Mucosa of stomach (tissue), 1 donor: ENCODE measurements around the gene AGPAT4.
"Not testable (repeated sequence)": the region's sequence is repeated elsewhere in the genome, so short reads cannot be mapped to it uniquely, and the experiment has no call there.

Experiments used
- H3K27me3 ChIP-seq: one replicate; pipeline ENCODE4 v1.7.0; 2013; ENCODE audit warnings: mild to moderate bottlenecking, low read length; ENCODE audit not compliant: control insufficient read depth, insufficient read depth
- H3K36me3 ChIP-seq: one replicate; pipeline ENCODE4 v1.7.0; 2013; ENCODE audit warnings: low read length; ENCODE audit not compliant: control insufficient read depth, insufficient read depth
- H3K4me1 ChIP-seq: one replicate; pipeline ENCODE4 v1.7.0; 2013; ENCODE audit warnings: mild to moderate bottlenecking, low read length; ENCODE audit not compliant: control insufficient read depth, insufficient read depth
- H3K4me3 ChIP-seq: one replicate; pipeline ENCODE4 v1.7.0; 2013; ENCODE audit warnings: low read length
- H3K9ac ChIP-seq: one replicate; pipeline ENCODE4 v1.7.0; 2013; ENCODE audit warnings: mild to moderate bottlenecking, low read length, moderate library complexity
- H3K9me3 ChIP-seq: one replicate; pipeline ENCODE4 v1.7.0; 2013; ENCODE audit warnings: mild to moderate bottlenecking, low read length, moderate library complexity; ENCODE audit not compliant: control insufficient read depth
- donor health status: Pancreatic carcinoma.

Gene AGPAT4

DNA sequence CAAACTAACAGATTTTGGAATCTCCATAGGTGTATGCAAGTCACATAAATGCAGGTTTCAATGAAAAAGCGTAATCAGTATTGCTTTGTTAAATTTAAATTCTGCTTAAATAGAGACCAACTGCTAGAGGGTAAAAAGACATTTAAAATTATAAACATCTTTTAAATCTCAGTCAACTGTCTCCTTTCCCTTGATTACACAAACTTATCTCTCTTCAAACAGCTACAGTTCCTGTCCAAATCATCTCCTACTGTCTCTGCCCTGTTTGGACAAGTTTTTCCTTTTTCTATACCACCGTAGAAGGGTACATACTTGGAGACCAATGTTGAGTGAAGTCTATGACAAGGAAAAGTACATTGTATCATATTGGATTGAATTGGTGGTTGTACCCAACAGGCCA, 43.5 kb downstream of the AGPAT4 start:
- Histone ChIP-seq H3K9ac (no peak overlapping the region), H3K4me3 (no peak overlapping the region), H3K9me3 (no peaks in the 10 kb centered on the region), H3K27me3 (no peaks in the 10 kb centered on the region), H3K36me3 (no peaks in the 10 kb centered on the region), H3K4me1 (peaks cover 16% of the 10 kb centered on the region)

GRCh38 chr6:161228921-161229591, 44.8 kb downstream of the AGPAT4 start:
- H3K4me3 ChIP-seq = no peak overlapping the region
- no peaks in the 10 kb centered on the region for H3K27me3 ChIP-seq
- H3K36me3 ChIP-seq = no peaks in the 10 kb centered on the region
- H3K4me1 ChIP-seq = peaks cover 16% of the 10 kb centered on the region
- H3K9ac ChIP-seq = no peak overlapping the region
- no peaks in the 10 kb centered on the region for H3K9me3 ChIP-seq

DNA sequence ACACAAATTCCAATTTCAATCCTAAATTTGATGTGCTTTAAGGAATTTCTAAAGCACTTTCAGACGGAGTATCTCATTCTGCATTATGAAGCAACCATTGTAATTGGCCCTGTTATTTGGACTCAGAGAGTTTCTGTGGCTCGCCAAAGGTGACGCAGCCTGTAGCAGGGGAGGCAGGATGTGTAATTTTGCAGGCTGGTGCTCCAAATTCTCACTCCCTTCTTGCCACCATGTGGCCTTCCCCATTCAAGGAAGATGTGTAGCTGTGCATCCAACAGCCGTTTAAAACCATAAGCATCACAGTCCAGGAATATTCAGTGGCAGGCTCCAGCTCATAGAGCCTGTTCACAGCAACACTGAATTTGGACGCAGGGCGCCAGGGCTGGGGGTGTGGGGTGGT, 45.8 kb downstream of the AGPAT4 start:
- H3K27me3 ChIP-seq = no peaks in the 10 kb centered on the region
- no peaks in the 10 kb centered on the region for H3K9me3 ChIP-seq
- H3K4me1 ChIP-seq = peaks cover 16% of the 10 kb centered on the region
- H3K4me3 ChIP-seq = no peak overlapping the region
- no peaks in the 10 kb centered on the region for H3K36me3 ChIP-seq
- H3K9ac ChIP-seq = no peak overlapping the region

DNA sequence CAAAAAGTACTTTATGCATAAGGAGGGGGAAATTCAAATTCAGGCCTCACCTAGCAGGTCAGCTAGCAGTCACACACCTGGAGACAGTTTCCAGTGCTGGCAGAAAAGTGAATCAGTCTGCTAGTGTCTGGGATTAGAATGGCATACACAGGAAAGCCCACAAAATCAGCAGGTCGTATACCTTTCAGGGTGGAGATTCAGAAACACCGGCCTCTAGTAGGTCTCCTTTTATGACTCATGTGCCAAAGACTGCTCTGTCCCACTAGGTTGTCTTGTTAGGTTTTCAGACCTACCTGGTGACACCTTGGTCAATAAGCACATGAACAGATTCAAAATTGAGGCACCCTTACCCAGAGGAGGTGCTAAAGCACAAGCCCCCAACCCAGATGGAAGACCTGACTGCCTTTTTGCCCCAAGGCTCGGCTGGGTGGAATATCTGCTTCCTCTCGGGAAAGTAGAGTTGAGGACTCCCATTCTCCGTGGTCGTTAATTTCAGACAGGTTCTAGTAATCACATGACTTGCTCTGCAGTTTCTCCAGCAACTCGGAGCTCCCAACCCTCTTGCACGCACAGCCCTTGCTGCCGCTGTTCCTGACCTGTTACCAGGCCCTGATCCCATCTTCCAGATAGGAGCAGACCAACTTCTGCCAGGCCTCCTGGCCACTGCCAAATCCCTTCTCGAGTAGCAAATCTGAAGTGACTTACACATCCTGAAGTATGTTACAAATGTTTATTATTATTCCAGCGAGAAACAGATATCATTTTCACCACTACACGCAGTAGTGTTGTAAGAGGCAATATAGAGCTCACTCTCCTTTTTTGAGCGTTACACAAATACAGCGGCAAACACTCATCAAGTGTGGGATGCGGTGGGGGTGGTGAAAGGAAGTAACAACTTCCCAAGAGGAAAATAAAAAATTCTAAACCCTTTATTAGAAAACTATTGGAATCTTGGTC, 46.6 kb downstream of the AGPAT4 start:
- H3K4me3 ChIP-seq = no peak overlapping the region
- no peaks in the 10 kb centered on the region for H3K36me3 ChIP-seq
- H3K27me3 ChIP-seq = no peaks in the 10 kb centered on the region
- H3K4me1 ChIP-seq = peaks cover 16% of the 10 kb centered on the region
- H3K9ac ChIP-seq = no peak overlapping the region
- H3K9me3 ChIP-seq = no peaks in the 10 kb centered on the region

- peaks cover 16% of the 10 kb centered on the region for H3K4me1 ChIP-seq
- H3K9ac ChIP-seq = no peak overlapping the region
- no peaks in the 10 kb centered on the region for H3K27me3 ChIP-seq
- H3K4me3 ChIP-seq = no peak overlapping the region
- no peaks in the 10 kb centered on the region for H3K9me3 ChIP-seq
- H3K36me3 ChIP-seq = no peaks in the 10 kb centered on the region
Measured at GRCh38 chr6:161226009-161226964, 47.6 kb downstream of the AGPAT4 start.

DNA sequence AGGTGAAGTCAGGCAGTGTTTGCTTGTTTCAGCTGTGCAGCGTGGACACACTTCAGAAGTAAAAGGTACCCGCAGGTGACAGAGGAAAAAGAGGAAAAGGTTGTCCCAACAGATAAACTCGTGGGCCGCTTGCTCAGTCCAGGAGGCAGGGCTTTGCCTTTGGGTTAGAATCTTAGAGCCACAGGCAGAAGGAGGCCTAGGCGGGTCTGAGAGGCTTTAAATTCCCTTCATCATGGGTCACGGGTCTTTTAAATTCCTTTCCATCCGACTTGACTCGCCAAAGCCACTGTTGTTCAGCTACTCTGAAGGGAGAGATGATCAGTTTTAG, 48.2 kb downstream of the AGPAT4 start:
- no peak overlapping the region for H3K4me3 ChIP-seq
- H3K9me3 ChIP-seq = no peaks in the 10 kb centered on the region
- H3K9ac ChIP-seq = no peak overlapping the region
- H3K36me3 ChIP-seq = no peaks in the 10 kb centered on the region
- H3K27me3 ChIP-seq = peaks cover 3% of the 10 kb centered on the region
- H3K4me1 ChIP-seq = peaks cover 16% of the 10 kb centered on the region

GRCh38 chr6:161224951-161225680, 48.7 kb downstream of the AGPAT4 start:
- H3K27me3 ChIP-seq, H3K9ac ChIP-seq, H3K4me3 ChIP-seq, H3K36me3 ChIP-seq, H3K9me3 ChIP-seq: not testable (repeated sequence)
- peaks cover 16% of the 10 kb centered on the region for H3K4me1 ChIP-seq

DNA sequence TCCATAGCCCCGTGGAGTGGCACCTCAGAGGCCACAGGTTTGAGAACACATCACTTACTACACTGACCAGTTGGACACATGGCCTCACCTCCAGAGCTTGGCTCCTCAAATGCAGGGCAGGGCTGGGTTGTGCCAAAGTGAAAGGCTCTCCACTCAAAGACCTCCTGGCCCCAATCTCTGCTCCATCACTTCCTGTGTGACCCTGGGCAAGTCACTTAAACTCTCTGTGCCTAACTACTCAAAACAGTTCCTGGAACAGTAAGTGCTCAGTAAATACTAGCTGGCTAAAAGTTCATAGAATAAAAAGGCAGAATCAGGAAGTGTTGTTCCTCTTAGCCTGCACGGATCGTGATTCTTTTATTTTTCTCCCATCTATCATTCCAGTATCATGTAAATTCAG, 50.2 kb downstream of the AGPAT4 start:
- no peaks in the 10 kb centered on the region for H3K9me3 ChIP-seq
- no peak overlapping the region for H3K4me3 ChIP-seq
- H3K9ac ChIP-seq = no peak overlapping the region
- H3K27me3 ChIP-seq = peaks cover 3% of the 10 kb centered on the region
- peaks cover 5% of the 10 kb centered on the region for H3K4me1 ChIP-seq
- no peaks in the 10 kb centered on the region for H3K36me3 ChIP-seq

GRCh38 chr6:161222706-161223234, 51.1 kb downstream of the AGPAT4 start:
- H3K27me3 ChIP-seq = peaks cover 3% of the 10 kb centered on the region
- no peak overlapping the region for H3K4me3 ChIP-seq
- H3K9me3 ChIP-seq = no peaks in the 10 kb centered on the region
- no peaks in the 10 kb centered on the region for H3K36me3 ChIP-seq
- no peak overlapping the region for H3K9ac ChIP-seq
- H3K4me1 ChIP-seq = no peaks in the 10 kb centered on the region

DNA sequence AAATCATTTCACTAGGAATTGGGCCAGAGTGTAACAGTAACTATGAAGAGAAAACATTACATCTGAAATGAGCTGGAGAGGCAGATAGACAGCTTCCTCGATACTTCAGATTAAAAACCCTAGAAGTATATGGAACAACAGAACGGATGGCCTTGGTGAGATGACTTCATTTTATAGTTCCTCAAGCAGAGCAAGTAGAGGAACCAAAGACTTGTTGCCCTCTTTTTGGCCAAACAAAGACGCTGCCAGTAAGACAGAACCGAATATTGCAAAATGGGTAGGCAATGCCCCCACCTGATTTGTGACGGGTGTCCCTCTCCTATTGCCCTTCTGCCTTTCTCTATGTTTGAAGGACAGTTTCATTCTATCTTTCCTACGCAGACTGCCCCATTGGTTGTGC, 53.5 kb downstream of the AGPAT4 start:
- Histone ChIP-seq H3K9ac (no peak overlapping the region), H3K9me3 (no peaks in the 10 kb centered on the region), H3K4me3 (no peak overlapping the region), H3K4me1 (no peaks in the 10 kb centered on the region), H3K36me3 (no peaks in the 10 kb centered on the region), H3K27me3 (peaks cover 3% of the 10 kb centered on the region)

DNA sequence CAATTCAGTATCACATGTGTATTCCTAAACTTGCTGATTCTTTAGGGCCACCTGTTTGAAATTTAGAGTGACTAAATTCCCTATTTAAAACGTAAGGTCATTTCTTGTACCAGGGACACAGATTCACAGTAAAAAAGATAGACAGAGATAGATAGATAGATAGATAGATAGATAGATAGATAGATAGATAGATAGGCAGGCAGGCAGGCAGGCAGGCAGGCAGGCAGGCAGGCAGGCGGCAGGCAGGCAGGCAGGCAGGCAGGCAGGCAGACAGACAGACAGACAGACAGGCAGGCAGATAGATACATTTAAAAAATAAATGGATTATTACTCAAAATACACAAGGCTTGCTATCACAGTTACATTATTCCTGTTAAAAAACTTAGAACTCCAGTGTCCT, 54.2 kb downstream of the AGPAT4 start:
- Histone ChIP-seq H3K9ac (no peak overlapping the region), H3K27me3 (peaks cover 3% of the 10 kb centered on the region), H3K4me3 (no peak overlapping the region), H3K4me1 (no peaks in the 10 kb centered on the region), H3K36me3 (no peaks in the 10 kb centered on the region), H3K9me3 (no peaks in the 10 kb centered on the region)
